Karpas-422 (cell line): ENCODE data around the gene FOXO1. TPM values are rescaled to one million over a fixed set of nuclear protein-coding genes. Genes with fewer than 3 reads are reported as not detected.
A peak's percentile ranks its signal among the peaks of the same experiment; 100 is the strongest.
"Not testable (repeated sequence)": the region's sequence is repeated elsewhere in the genome, so short reads cannot be mapped to it uniquely, and the experiment has no call there.

Source experiments
- DNase-seq: peaks from one replicate; pipeline ENCODE4 v3.0.0-alpha.2; 2015
- H2AFZ ChIP-seq: fragments of 200-600 bp; sonication (generic); 2 replicates; pipeline ENCODE4 v1.6.1; 2014; ENCODE audit warnings: antibody characterized with exemption, low read length, mixed read lengths
- H3K27ac ChIP-seq: fragments of 200-600 bp; sonication (generic); 2 replicates; pipeline ENCODE4 v1.5.1; 2014; ENCODE audit warnings: mild to moderate bottlenecking, low read length, moderate library complexity
- H3K27me3 ChIP-seq: fragments of 200-600 bp; sonication (generic); 2 replicates; pipeline ENCODE4 v1.6.1; 2014; ENCODE audit warnings: low read length, mixed read lengths
- H3K36me3 ChIP-seq: fragments of 200-600 bp; sonication (generic); 2 replicates; pipeline ENCODE4 v1.6.1; 2014; ENCODE audit warnings: low read length, mixed read lengths; ENCODE audit not compliant: insufficient read depth
- H3K4me1 ChIP-seq: fragments of 200-600 bp; sonication (generic); 2 replicates; pipeline ENCODE4 v1.6.1; 2014; ENCODE audit warnings: mild to moderate bottlenecking, low read length, mixed read lengths
- H3K4me2 ChIP-seq: fragments of 200-600 bp; sonication (generic); 2 replicates; pipeline ENCODE4 v1.6.1; 2014; ENCODE audit warnings: low read length, low read depth, mild to moderate bottlenecking; ENCODE audit not compliant: poor library complexity, severe bottlenecking
- H3K4me3 ChIP-seq: fragments of 200-600 bp; sonication (generic); 2 replicates; pipeline ENCODE4 v1.5.1; 2014; ENCODE audit warnings: mild to moderate bottlenecking, antibody characterized with exemption, low read length, mixed read lengths
- H3K79me2 ChIP-seq: fragments of 200-600 bp; sonication (generic); 2 replicates; pipeline ENCODE4 v1.6.1; 2014; ENCODE audit warnings: mild to moderate bottlenecking, low read length, mixed read lengths
- H3K9ac ChIP-seq: fragments of 200-600 bp; sonication (generic); 2 replicates; pipeline ENCODE4 v1.6.0; 2014; ENCODE audit warnings: low read length
- H3K9me2 ChIP-seq: fragments of 200-600 bp; sonication (generic), shearing (Covaris generic); replicated peaks from 2 replicates; pipeline ENCODE4 v1.6.0; 2014; ENCODE audit warnings: mild to moderate bottlenecking, low read length, moderate library complexity; ENCODE audit not compliant: insufficient read depth
- H3K9me3 ChIP-seq: fragments of 300-700, 200-600 bp; sonication (generic); 2 replicates; pipeline ENCODE4 v1.6.1; 2014; ENCODE audit warnings: low read length, mixed read lengths
- H4K20me1 ChIP-seq: fragments of 200-600 bp; sonication (generic); 2 replicates; pipeline ENCODE4 v1.6.1; 2014; ENCODE audit warnings: mild to moderate bottlenecking, antibody characterized with exemption, low read length, low read depth; ENCODE audit not compliant: insufficient read depth
- total RNA-seq: library from RNA; depleted of rRNA; stranded (reverse); fragments of >200 nt; shearing (Covaris generic); gene quantifications from 2 replicates; pipeline ENCODE4 v1.2.3, GENCODE V29; 2014; ENCODE audit warnings: low replicate concordance; rRNA removed

Gene FOXO1
- total RNA-seq, result 27.6 and 51.6 TPM in 2 replicates

DNA sequence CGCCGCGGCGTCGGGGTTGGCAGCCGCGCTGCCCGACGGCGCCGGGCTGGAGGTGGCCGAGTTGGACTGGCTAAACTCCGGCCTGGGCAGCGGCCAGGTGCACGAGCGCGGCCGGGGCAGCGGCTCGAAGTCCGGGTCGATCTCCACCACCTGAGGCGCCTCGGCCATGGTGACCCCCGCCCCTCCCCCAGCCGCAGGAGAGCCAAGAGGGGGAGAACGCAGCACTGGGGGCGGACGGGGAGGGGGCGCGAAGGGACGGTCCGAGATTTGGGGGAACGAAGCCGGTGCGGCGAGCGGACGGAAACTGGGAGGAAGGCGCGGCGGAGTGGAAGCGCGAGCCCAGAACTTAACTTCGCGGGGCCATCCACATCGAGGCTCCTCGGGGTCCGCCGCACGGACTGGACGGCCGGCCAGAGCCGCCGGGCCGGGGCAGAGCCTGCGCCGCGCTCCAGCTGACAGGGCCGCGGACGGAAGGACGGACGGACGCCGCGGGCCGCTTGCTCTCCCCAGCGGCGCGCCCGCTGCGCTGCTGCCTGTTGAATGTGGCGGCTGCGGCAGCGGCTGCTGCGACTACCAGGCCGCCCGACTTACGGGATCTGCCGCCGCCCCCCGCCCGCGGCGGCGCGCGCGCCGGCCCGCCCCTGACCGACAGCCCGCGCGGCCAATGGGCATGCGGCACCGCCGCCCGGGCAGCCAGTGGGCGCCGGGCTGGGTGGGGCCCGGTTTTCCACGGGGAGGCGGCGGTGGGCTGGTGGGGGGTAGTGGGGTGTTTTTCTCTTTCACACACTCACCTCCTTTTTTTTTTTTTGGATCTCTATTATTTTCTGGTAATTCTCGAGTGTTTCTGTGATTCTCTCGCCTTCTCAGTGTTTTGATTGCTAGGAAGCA lies at the start of gene FOXO1:
FOXO1 (minus strand) TSS at position 597 of the 888 bp plus-strand sequence; CDS start at position 168, 429 bp downstream.
- peak within 1 kb of the TSS; percentile 85 for H3K4me3 ChIP-seq
- peaks cover 58% of the 10 kb centered on the region for H3K4me1 ChIP-seq
- peak within 1 kb of the TSS; percentile 80 for H3K27ac ChIP-seq
- H3K36me3 ChIP-seq, result no peaks in the 10 kb centered on the region
- no peaks in the 10 kb centered on the region for H3K27me3 ChIP-seq
- peak within 1 kb of the TSS; percentile 93 for H3K9ac ChIP-seq
- H3K9me3 ChIP-seq, result no peaks in the 10 kb centered on the region
- H4K20me1 ChIP-seq, result peaks cover 11% of the 10 kb centered on the region; the same call in 1 of the 2 replicates
- peak within 1 kb of the TSS; percentile 83 for H2AFZ ChIP-seq
- peak; percentile 96 for DNase-seq
- peaks cover 48% of the 10 kb centered on the region for H3K79me2 ChIP-seq
- no peaks in the 10 kb centered on the region for H3K9me2 ChIP-seq
- peak within 1 kb of the TSS; percentile 90 for H3K4me2 ChIP-seq

DNA sequence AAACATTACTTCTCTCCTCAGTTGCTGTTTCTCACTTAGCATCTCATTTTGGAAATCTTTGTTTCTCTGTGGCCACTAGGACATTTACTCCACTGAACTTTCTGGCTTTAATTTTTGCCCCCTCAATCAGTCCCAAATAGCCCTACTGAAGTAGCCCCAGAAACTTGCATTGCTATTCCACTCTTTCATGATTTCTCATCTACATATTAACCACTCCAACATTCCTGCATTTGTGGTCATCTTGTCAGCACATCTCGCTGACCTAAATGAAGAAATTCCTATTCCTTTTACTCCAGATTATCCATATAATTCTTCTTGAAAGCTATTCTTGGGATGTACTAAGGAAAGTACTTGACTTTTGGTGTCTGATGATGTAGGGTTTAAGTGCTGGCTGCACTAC lies 48.0 kb upstream of the FOXO1 start:
- not testable (repeated sequence) for H3K27me3 ChIP-seq, H3K9ac ChIP-seq

DNA sequence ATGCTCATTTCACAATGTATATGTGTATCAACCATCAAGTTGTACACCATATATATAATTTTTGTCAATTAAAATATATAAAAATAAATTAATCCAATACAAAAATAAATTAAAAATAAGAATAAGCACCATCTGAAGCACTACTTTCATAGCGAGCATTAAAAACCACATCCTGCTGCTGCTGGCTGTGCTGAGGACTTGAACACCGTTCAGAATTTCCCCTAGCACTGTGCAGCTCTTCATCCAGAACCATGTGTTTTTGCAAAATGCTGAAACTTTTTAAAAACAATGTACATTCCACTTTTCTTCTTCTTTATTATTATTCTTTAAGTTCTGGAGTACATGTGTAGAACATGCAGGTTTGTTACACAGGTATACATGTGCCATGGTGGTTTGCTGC lies 40.0 kb upstream of the FOXO1 start:
- H3K4me1 ChIP-seq, result no peaks in the 10 kb centered on the region
- no peaks in the 10 kb centered on the region for H3K36me3 ChIP-seq
- no peaks in the 10 kb centered on the region for H3K9me3 ChIP-seq
- H3K27ac ChIP-seq, result no peak overlapping the region
- no peak overlapping the region for H2AFZ ChIP-seq
- DNase-seq, result no peak
- no peak overlapping the region for H3K9ac ChIP-seq
- H3K9me2 ChIP-seq, result no peaks in the 10 kb centered on the region
- no peak overlapping the region for H3K4me3 ChIP-seq
- H4K20me1 ChIP-seq, result no peaks in the 10 kb centered on the region
- H3K4me2 ChIP-seq, result no peak overlapping the region
- no peaks in the 10 kb centered on the region for H3K79me2 ChIP-seq
- H3K27me3 ChIP-seq, result no peaks in the 10 kb centered on the region

More for the DNA sequence above, 48.0 kb upstream of the FOXO1 start:
- not testable (repeated sequence) for H3K4me1 ChIP-seq, H3K4me3 ChIP-seq, H4K20me1 ChIP-seq, H3K9me3 ChIP-seq, H3K79me2 ChIP-seq, H3K4me2 ChIP-seq, H2AFZ ChIP-seq, DNase-seq, H3K27ac ChIP-seq, H3K9me2 ChIP-seq
- H3K36me3 ChIP-seq, result peaks cover 37% of the 10 kb centered on the region

DNA sequence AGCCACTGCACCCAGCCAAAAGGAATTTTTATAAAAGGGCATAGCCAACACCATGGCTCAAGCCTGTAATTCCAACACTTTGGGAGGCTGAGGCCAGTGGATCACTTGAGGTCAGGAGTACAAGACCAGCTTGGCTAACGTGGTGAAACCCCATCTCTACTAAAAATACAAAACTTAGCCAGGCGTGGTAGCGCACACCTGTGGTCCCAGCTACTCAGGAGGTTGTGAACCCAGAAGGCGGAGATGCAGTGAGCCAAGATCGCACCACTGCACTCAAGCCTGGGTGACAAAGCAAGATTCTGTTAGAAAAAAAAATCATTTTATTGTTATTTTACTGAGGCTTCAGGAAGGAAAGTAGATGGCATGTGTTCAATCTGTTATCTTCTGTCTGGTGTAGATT lies 31.3 kb upstream of the FOXO1 start:
- peaks cover 68% of the 10 kb centered on the region for H3K4me1 ChIP-seq
- no peaks in the 10 kb centered on the region for H3K79me2 ChIP-seq
- H2AFZ ChIP-seq, result no peak overlapping the region
- peak; percentile 91 for DNase-seq
- no peaks in the 10 kb centered on the region for H3K9me2 ChIP-seq
- peak overlapping the region; percentile 76 for H3K4me2 ChIP-seq
- H3K27ac ChIP-seq, result peak overlapping the region; percentile 99
- no peaks in the 10 kb centered on the region for H3K9me3 ChIP-seq
- H3K4me3 ChIP-seq, result peak overlapping the region; percentile 43
- peak overlapping the region; percentile 62 for H3K9ac ChIP-seq
- H3K27me3 ChIP-seq, result no peaks in the 10 kb centered on the region
- H3K36me3 ChIP-seq, result no peaks in the 10 kb centered on the region
- no peaks in the 10 kb centered on the region for H4K20me1 ChIP-seq

DNA sequence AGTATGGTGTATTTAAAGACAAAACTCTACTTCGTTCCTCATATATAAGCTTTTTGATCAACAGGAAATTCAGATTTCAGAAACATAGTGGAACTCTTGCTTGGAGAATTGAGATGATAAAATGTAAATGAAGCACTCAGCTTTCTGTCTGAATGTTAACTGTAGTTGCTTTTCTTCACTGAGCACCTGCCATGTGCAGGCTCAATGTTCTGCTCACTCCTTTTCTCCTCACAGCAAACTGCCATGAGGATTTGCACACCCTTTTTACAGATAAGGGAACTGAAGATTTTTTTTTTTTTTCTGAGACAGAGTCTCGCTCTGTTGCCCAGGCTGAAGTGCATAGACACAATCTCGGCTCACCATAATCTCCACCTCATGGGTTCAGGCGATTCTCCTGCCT lies 28.0 kb upstream of the FOXO1 start:
- peaks cover 78% of the 10 kb centered on the region for H3K4me1 ChIP-seq
- H3K9me3 ChIP-seq, result no peaks in the 10 kb centered on the region
- H3K4me2 ChIP-seq, result peak overlapping the region; percentile 45
- peak overlapping the region; percentile 97 for H3K27ac ChIP-seq
- DNase-seq, result peak; percentile 86
- H3K36me3 ChIP-seq, result no peaks in the 10 kb centered on the region
- peak overlapping the region; percentile 37 for H3K9ac ChIP-seq
- H4K20me1 ChIP-seq, result no peaks in the 10 kb centered on the region
- 0 out of 2 replicates have a peak overlapping the region, but pooled peaks have one; percentile 11 for H3K4me3 ChIP-seq
- no peaks in the 10 kb centered on the region for H3K79me2 ChIP-seq
- no peaks in the 10 kb centered on the region for H3K27me3 ChIP-seq
- no peaks in the 10 kb centered on the region for H3K9me2 ChIP-seq
- no peak overlapping the region for H2AFZ ChIP-seq

DNA sequence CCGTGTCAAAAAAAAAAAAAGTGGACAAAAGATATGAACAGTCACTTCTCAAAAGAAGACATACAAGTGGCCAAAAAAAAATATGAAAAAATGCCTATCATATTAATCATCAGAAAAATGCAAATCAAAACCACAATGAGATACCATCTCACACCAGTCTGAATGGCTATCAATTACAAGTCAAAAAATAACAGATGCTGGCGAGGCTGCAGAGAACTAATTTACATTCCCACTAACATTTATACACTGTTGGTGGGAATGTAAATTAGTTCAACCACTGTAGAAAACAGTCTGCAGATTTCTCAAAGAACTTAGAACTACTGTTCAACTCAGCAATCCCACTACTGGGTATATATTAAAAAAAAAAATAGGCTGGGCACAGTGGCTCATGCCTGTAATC lies 26.5 kb upstream of the FOXO1 start:
- peaks cover 76% of the 10 kb centered on the region for H3K4me1 ChIP-seq
- peak overlapping the region; percentile 97 for H3K27ac ChIP-seq
- H3K4me3 ChIP-seq, result no peak overlapping the region
- H3K79me2 ChIP-seq, result no peaks in the 10 kb centered on the region
- no peaks in the 10 kb centered on the region for H3K9me2 ChIP-seq
- no peaks in the 10 kb centered on the region for H3K9me3 ChIP-seq
- H3K9ac ChIP-seq, result peak overlapping the region; percentile 37
- no peaks in the 10 kb centered on the region for H3K27me3 ChIP-seq
- peak; percentile 95 for DNase-seq
- H2AFZ ChIP-seq, result no peak overlapping the region
- H3K4me2 ChIP-seq, result peak overlapping the region; percentile 45
- H4K20me1 ChIP-seq, result no peaks in the 10 kb centered on the region
- no peaks in the 10 kb centered on the region for H3K36me3 ChIP-seq

DNA sequence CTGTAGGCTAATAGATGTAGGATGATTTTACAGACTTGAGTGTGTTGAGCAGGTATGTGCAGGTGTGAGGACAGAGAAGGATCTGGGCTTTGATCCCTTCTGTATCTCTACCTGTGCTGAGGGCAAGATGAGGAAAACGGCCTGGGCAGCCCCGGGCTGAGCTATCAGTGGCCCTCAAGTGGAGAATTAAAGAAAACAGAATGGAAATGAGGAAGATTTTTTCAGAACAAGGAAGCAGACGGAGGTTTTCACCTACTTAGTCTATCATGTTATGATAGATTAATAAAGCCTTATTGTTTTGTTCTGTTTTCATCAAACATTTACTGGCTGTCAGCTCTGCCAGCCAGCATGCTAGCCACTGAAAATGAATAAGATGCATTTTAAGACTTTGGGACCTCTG lies 22.3 kb upstream of the FOXO1 start:
- Histone ChIP-seq H3K4me1 (peaks cover 52% of the 10 kb centered on the region), H3K79me2 (no peaks in the 10 kb centered on the region), H3K36me3 (no peaks in the 10 kb centered on the region), H2AFZ (peak overlapping the region; percentile 99), H3K9me2 (no peaks in the 10 kb centered on the region), H3K9me3 (no peaks in the 10 kb centered on the region), H3K27ac (peak overlapping the region; percentile 97), H3K4me2 (peak overlapping the region; percentile 55), H3K4me3 (no peak overlapping the region), H3K9ac (peak overlapping the region; percentile 26), H4K20me1 (no peaks in the 10 kb centered on the region), H3K27me3 (no peaks in the 10 kb centered on the region)
- peak; percentile 59 for DNase-seq

DNA sequence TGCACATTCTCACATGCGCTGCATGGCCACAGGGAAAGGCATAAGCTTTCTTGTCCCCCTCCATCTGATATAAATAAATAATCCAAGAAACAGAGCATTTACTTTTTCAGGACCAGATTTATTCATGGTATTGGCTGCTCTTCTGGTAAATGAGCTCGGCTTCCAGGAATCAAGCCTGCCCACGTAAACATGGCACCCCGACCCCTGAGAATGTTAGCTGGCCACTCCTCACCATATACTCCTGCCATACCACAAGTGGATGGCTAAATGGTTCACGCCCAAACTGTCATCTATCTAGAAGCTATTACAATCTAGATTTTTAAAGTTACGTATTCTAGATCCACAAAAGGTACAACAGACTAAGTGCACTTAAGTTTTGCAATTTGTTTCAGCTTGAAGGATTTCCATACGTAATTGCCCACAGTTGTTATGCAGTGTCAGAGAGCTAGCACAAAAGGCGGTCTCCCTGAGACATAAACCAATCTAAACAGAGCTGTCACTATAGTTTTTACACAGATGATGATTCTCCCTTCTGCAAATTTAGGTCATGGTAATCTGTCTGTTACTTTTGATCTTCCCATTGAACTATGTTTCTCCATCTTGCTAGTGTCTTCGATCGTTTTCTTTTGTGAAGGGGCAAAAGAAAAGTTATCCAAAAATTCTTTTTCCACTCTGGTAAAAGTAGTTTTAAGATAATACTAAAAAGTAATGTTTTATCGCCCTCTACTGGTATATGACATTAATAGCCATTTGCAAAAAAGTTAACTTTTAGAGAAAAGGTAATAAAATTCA lies 16.2 kb upstream of the FOXO1 start:
- H3K9ac ChIP-seq, result peak overlapping the region; percentile 32; the same call in 1 of the 2 replicates
- peak overlapping the region; percentile 83 for H3K27ac ChIP-seq
- no peaks in the 10 kb centered on the region for H3K27me3 ChIP-seq
- no peak overlapping the region for H3K4me3 ChIP-seq
- DNase-seq, result peak; percentile 89
- no peaks in the 10 kb centered on the region for H3K79me2 ChIP-seq
- peak overlapping the region; percentile 12; the same call in 1 of the 2 replicates for H2AFZ ChIP-seq
- no peaks in the 10 kb centered on the region for H3K36me3 ChIP-seq
- H3K4me1 ChIP-seq, result peaks cover 56% of the 10 kb centered on the region
- no peaks in the 10 kb centered on the region for H3K9me2 ChIP-seq
- H3K4me2 ChIP-seq, result peak overlapping the region; percentile 56
- no peaks in the 10 kb centered on the region for H3K9me3 ChIP-seq
- no peaks in the 10 kb centered on the region for H4K20me1 ChIP-seq
